ENCODE data around the gene DNAJC27.

GRCh38 chr2:24945907-24946306 lies 25.8 kb downstream of the DNAJC27 start:
- TF ChIP-seq CTCF (IDR thresholded peaks at IDR 0.05; ENCODE audit: poor library complexity): no peak
- TF ChIP-seq EZH2 (IDR thresholded peaks at IDR 0.05; ENCODE audit: borderline replicate concordance): no peak
- no peak for TF ChIP-seq EZH2phosphoT487 (IDR thresholded peaks at IDR 0.05; ENCODE audit: low read depth, severe bottlenecking, unreplicated experiment)
